ENCODE results near the gene ATP5F1D. TPM values are rescaled to one million over a fixed set of nuclear protein-coding genes. Genes with fewer than 3 reads are reported as not detected.

ATP5F1D gene
- total and polyA plus RNA-seq, 2 of the 13 experiments (the other 11 are each of a cell fraction or from before 2014, with no cell fraction given) = 39.4 to 78.7 TPM

DNA sequence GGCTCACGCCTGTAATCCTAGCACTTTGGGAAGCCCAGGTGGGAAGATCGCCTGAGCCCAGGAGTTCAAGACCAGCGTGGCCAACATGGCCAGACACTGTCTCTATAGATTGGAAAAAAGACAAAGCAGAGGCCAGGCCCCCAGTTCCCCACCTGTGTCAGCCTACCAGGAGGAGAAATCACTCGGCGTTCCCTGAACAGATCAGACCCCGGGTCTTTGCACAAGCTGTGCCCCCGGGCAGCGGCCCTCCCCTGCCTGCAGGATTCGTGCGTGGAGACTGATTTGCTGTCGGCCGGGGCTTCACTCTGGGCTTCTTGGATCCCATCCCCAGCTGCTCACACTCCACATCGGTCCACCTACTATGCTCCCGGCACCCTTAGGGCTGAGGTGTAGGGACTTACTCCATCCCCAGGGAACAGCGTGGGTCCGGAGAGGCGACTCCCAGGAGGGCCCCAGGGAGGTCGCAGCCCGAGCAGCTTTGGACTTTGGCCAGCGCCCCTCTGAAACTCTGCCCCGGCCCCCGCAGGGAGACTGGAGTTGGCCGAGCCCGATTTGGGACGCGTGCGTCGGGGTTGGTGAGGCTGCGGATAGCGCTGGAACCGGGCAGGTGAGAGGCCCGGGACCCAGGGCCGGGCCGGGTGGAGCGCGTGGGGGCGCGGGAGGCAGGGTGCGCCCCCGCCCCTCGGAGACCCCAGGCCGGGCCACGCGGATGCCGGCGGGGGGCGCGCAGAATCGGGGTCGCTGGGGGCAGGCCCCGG is 43.6 kb downstream of the ATP5F1D start (continued):
- TF ChIP-seq, protein P1, sequence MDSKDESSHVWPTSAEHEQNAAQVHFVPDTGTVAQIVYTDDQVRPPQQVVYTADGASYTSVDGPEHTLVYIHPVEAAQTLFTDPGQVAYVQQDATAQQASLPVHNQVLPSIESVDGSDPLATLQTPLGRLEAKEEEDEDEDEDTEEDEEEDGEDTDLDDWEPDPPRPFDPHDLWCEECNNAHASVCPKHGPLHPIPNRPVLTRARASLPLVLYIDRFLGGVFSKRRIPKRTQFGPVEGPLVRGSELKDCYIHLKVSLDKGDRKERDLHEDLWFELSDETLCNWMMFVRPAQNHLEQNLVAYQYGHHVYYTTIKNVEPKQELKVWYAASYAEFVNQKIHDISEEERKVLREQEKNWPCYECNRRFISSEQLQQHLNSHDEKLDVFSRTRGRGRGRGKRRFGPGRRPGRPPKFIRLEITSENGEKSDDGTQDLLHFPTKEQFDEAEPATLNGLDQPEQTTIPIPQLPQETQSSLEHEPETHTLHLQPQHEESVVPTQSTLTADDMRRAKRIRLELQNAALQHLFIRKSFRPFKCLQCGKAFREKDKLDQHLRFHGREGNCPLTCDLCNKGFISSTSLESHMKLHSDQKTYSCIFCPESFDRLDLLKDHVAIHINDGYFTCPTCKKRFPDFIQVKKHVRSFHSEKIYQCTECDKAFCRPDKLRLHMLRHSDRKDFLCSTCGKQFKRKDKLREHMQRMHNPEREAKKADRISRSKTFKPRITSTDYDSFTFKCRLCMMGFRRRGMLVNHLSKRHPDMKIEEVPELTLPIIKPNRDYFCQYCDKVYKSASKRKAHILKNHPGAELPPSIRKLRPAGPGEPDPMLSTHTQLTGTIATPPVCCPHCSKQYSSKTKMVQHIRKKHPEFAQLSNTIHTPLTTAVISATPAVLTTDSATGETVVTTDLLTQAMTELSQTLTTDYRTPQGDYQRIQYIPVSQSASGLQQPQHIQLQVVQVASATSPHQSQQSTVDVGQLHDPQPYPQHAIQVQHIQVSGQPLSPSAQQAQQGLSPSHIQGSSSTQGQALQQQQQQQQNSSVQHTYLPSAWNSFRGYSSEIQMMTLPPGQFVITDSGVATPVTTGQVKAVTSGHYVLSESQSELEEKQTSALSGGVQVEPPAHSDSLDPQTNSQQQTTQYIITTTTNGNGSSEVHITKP (CRISPR knock-in tag; IDR thresholded peaks at IDR 0.05; ENCODE audit: low read depth) = peak; percentile 69; the same call in 1 of the 2 replicates
- 0 out of 2 replicates have a peak, but pooled peaks have one; percentile 24 for TF ChIP-seq ZNF234 (CRISPR knock-in tag; conservative IDR thresholded peaks at IDR 0.05)
- peak; percentile 51 for TF ChIP-seq PHF8 (CRISPR knock-in tag; IDR thresholded peaks at IDR 0.05)
- TF ChIP-seq, protein P2, sequence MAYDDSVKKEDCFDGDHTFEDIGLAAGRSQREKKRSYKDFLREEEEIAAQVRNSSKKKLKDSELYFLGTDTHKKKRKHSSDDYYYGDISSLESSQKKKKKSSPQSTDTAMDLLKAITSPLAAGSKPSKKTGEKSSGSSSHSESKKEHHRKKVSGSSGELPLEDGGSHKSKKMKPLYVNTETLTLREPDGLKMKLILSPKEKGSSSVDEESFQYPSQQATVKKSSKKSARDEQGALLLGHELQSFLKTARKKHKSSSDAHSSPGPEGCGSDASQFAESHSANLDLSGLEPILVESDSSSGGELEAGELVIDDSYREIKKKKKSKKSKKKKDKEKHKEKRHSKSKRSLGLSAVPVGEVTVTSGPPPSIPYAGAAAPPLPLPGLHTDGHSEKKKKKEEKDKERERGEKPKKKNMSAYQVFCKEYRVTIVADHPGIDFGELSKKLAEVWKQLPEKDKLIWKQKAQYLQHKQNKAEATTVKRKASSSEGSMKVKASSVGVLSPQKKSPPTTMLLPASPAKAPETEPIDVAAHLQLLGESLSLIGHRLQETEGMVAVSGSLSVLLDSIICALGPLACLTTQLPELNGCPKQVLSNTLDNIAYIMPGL (CRISPR knock-in tag; IDR thresholded peaks at IDR 0.05; ENCODE audit: borderline replicate concordance in 1 of 2, low read depth in 1 of 2) = peak in 1 of 2 experiments; percentile 29; a peak in 1 of 4 replicates
- TF ChIP-seq BRD4 (CRISPR knock-in tag; IDR thresholded peaks at IDR 0.05) = peak; percentile 36; the same call in 1 of the 2 replicates
- TF ChIP-seq, protein P3, sequence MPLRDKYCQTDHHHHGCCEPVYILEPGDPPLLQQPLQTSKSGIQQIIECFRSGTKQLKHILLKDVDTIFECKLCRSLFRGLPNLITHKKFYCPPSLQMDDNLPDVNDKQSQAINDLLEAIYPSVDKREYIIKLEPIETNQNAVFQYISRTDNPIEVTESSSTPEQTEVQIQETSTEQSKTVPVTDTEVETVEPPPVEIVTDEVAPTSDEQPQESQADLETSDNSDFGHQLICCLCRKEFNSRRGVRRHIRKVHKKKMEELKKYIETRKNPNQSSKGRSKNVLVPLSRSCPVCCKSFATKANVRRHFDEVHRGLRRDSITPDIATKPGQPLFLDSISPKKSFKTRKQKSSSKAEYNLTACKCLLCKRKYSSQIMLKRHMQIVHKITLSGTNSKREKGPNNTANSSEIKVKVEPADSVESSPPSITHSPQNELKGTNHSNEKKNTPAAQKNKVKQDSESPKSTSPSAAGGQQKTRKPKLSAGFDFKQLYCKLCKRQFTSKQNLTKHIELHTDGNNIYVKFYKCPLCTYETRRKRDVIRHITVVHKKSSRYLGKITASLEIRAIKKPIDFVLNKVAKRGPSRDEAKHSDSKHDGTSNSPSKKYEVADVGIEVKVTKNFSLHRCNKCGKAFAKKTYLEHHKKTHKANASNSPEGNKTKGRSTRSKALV (CRISPR knock-in tag; IDR thresholded peaks at IDR 0.05) = 0 out of 2 replicates have a peak, but pooled peaks have one; percentile 35
- peak; percentile 12; the same call in 1 of the 2 replicates for TF ChIP-seq CBX5 (CRISPR knock-in tag; IDR thresholded peaks at IDR 0.05; ENCODE audit: borderline replicate concordance)
- TF ChIP-seq ZNF556 (CRISPR knock-in tag; IDR thresholded peaks at IDR 0.05; ENCODE audit: borderline replicate concordance) = 0 out of 2 replicates have a peak, but pooled peaks have one; percentile 23
- TF ChIP-seq SMYD3 (CRISPR knock-in tag; IDR thresholded peaks at IDR 0.05) = no peak
- peak; percentile 24 for TF ChIP-seq HNF4G (IDR thresholded peaks at IDR 0.05; ENCODE audit: borderline replicate concordance, low read depth, low read length)
- no peak for TF ChIP-seq HNF4G (CRISPR knock-in tag; IDR thresholded peaks at IDR 0.05; ENCODE audit: borderline replicate concordance, low read depth)
- TF ChIP-seq PCBP1 (IDR thresholded peaks at IDR 0.05; ENCODE audit: borderline replicate concordance, low read depth, low read length) = 0 out of 2 replicates have a peak, but pooled peaks have one; percentile 49
- TF ChIP-seq ZNF224 (CRISPR knock-in tag; IDR thresholded peaks at IDR 0.05) = no peak
- TF ChIP-seq, protein P4, sequence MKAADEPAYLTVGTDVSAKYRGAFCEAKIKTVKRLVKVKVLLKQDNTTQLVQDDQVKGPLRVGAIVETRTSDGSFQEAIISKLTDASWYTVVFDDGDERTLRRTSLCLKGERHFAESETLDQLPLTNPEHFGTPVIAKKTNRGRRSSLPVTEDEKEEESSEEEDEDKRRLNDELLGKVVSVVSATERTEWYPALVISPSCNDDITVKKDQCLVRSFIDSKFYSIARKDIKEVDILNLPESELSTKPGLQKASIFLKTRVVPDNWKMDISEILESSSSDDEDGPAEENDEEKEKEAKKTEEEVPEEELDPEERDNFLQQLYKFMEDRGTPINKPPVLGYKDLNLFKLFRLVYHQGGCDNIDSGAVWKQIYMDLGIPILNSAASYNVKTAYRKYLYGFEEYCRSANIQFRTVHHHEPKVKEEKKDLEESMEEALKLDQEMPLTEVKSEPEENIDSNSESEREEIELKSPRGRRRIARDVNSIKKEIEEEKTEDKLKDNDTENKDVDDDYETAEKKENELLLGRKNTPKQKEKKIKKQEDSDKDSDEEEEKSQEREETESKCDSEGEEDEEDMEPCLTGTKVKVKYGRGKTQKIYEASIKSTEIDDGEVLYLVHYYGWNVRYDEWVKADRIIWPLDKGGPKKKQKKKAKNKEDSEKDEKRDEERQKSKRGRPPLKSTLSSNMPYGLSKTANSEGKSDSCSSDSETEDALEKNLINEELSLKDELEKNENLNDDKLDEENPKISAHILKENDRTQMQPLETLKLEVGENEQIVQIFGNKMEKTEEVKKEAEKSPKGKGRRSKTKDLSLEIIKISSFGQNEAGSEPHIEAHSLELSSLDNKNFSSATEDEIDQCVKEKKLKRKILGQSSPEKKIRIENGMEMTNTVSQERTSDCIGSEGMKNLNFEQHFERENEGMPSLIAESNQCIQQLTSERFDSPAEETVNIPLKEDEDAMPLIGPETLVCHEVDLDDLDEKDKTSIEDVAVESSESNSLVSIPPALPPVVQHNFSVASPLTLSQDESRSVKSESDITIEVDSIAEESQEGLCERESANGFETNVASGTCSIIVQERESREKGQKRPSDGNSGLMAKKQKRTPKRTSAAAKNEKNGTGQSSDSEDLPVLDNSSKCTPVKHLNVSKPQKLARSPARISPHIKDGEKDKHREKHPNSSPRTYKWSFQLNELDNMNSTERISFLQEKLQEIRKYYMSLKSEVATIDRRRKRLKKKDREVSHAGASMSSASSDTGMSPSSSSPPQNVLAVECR (CRISPR knock-in tag; IDR thresholded peaks at IDR 0.05; ENCODE audit: borderline replicate concordance) = peak; percentile 49
- TF ChIP-seq XRCC5 (optimal IDR thresholded peaks at IDR 0.05; ENCODE audit: low read length) = peak; percentile 40
- TF ChIP-seq AGO2 (optimal IDR thresholded peaks at IDR 0.05; ENCODE audit: low read depth, low read length) = peak; percentile 26

Measured in HepG2 (cell line).